HG02610 (cell line): ENCODE results near the gene TBC1D17.

ENCODE experiments used
- ATAC-seq: cut with Tn5 transposase; IDR thresholded peaks from one replicate; pipeline ENCODE4 v1.9.1; 2021; ENCODE audit warnings: mild to moderate bottlenecking, moderate library complexity; ENCODE audit not compliant: unreplicated experiment

TBC1D17 gene

GRCh38 chr19:49877020-49877878, at the start of gene TBC1D17, which contains the start of gene AKT1S1:
Gene TBC1D17 (plus strand): TSS chr19:49877702. CDS start chr19:49877724, 22 bp downstream.
Gene AKT1S1 (minus strand): TSS chr19:49877355. CDS start chr19:49873295, 4,060 bp downstream.
- peak; percentile 48 for ATAC-seq

DNA sequence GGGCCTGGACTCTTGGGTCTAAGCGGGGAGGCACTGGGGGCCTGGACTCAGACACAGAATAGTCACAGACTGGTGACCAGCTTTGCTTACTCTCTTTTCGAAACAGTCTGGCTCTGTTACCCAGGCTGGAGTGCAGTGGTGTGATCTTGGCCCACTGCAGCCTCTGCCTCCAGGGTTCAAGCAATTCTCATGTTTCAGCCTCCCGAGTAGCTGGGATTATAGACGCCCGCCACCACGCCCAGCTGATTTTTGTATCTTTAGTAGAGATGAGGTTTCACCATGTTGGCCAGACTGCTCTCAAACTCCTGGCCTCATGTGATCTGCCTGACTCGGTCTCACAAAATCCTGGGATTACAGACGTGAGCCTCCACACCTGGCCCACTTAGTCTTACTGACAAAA, 48.3 kb upstream of the TBC1D17 start:
- ATAC-seq = no peak

DNA sequence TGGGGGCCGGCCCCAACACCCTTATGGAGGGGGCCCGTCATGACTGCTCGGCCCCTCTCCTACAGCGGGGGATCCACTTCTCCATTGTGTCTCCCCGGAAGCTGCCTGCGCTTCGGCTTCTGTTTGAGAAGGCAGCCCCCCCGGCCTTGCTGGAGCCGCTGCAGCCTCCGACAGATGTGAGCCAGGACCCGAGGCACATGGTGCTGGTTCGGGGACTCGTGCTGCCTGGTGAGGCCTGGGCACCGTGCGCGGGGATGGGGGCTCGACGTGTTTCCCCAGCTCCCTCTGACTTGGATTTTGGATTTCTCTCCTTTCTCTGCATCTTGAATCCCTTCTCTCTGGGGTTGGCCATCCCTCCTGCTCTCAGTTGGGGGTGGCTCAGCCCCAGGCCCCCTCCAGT, 47.8 kb upstream of the TBC1D17 start:
- ATAC-seq = no peak

DNA sequence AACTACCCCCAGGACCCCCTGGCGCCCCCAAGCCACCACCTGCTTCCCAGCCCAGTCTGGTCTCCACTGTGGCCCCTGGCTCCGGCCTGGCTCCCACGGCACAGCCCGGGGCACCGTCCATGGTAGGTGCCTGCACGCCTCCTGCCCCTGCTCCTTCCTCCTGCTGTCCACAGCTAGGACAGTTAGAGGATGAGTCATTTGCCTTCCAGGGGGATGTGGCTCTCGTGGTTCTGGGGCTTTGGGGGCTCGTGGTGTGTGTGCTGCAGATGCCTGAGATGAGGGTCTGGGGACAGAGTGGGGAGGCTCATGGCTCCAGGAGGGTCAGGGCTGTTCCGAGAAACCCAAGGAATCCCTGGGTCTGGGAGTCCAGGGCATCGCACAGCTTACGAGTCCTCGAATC, 46.7 kb upstream of the TBC1D17 start:
- no peak for ATAC-seq

DNA sequence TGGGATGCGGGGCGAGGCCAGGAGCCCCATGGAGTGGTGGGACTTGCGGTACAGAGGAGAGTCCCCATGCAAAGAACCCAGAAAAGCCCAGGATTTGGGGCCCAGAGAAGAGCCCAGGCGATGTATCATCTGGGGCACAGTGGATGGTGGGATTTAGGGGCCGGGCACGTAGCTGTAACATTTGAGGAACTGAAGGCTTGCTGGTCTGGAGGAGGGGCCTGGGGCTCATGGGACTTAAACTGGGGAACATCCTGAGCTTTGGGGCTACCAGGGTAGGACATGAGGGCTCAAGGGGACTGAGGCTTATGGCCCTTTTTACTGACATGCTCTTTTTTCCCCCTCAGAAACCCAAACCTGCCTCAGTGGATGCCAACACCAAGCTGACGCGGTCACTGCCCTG, 45.9 kb upstream of the TBC1D17 start:
- no peak for ATAC-seq

- ATAC-seq = no peak
Measured at GRCh38 chr19:49832556-49832955, 44.9 kb upstream of the TBC1D17 start.

GRCh38 chr19:49833599-49833998, 43.9 kb upstream of the TBC1D17 start:
- no peak for ATAC-seq

GRCh38 chr19:49835562-49835961, 41.9 kb upstream of the TBC1D17 start:
- ATAC-seq = no peak

- ATAC-seq = no peak
Measured at GRCh38 chr19:49836176-49837008, 41.1 kb upstream of the TBC1D17 start.

DNA sequence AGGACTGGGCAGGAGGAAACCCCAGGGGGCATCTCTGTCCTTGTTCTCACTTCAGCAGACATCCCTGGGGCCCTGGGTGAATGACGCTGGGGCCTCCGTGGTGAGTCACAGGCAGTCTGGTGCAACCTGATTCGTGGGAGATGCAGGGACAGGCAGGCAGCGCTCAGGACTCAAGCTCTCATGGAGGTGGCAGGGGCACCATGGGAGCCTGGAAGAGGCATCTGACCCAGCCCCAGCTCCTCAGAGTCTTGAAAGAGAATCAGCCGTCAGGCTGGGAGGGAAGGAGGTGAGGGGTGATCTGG, 40.5 kb upstream of the TBC1D17 start:
- ATAC-seq = no peak

- no peak for ATAC-seq
Measured at GRCh38 chr19:49837425-49837824, 40.1 kb upstream of the TBC1D17 start.

DNA sequence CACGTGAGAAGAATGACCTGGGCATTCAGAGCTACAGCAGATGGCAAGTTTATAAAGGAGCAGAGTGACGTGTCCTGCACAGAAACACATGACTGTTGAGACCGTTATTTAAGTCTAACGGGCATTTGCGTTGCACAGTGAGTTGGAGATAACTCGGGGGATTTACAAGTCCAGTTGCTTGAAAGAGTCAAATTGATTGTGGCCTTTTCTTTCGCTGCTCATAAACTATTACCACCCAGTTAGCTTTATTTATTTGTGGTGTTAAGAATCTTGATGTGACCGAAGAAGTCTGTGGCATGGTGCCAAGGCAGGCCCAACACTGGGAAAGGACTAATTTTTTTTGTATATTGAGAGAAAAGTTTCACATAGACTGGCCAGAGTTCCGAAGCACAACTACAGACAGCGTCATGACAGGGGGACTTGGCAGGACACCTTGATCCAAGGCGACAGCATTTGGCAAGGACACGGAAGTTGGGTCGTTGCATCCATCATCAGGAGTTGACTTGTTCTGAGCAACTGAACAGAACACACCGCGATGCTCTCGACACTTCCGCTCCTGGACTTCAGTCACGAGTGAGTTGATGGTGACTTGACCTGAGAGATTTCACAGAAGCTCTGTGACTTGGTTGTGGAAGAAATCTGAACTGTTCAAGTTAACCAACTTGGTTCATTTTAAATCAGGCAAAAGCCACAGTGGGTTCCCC, 38.5 kb upstream of the TBC1D17 start:
- ATAC-seq = no peak

GRCh38 chr19:49839713-49840112, 37.8 kb upstream of the TBC1D17 start:
- ATAC-seq = no peak

DNA sequence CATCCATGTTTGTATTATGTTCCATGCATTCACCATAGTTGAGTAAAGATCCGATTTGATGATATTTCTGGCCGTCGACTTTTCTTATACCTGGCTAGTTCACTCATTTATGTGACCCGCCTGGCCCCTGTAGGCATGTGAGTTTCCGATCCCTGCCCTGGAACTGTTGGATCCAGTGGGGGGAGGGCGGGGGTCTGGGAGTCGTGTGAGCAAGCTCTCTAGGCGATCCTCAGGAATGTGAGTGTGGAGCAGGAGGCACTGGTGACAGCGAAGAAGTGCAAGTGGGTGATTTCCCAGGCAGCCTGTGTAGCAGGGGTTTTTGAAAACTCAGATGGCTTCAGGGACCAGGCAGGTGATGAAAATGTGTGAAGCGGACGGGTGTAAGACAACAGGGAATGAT, 37.2 kb upstream of the TBC1D17 start:
- ATAC-seq = no peak

DNA sequence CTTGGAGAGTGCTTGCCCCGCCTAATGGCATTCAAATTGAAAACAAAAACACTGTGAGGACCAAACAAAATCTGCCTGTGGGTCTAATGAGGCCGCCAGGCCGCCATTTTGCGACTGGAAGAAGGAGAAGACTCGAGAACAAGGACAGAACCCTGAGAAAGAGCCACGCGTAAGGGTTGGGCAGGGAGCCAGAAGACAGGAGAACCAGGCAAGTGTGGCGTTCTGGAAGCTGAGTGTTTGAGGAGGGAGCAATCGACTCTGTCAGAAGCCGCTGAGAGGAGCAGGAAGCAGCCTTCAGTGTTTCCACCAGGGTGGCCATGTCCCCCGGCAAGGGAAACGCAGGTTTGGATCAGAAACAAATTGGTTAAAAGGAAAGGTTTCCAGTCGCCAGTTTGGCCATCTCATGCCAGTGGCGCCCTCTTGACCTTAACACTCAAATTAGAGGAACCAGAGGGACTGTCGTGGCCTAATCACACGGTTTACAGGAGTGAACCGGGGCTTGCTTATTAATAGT, 36.7 kb upstream of the TBC1D17 start:
- no peak for ATAC-seq

- no peak for ATAC-seq
Measured at GRCh38 chr19:49843265-49843664, 34.2 kb upstream of the TBC1D17 start.

DNA sequence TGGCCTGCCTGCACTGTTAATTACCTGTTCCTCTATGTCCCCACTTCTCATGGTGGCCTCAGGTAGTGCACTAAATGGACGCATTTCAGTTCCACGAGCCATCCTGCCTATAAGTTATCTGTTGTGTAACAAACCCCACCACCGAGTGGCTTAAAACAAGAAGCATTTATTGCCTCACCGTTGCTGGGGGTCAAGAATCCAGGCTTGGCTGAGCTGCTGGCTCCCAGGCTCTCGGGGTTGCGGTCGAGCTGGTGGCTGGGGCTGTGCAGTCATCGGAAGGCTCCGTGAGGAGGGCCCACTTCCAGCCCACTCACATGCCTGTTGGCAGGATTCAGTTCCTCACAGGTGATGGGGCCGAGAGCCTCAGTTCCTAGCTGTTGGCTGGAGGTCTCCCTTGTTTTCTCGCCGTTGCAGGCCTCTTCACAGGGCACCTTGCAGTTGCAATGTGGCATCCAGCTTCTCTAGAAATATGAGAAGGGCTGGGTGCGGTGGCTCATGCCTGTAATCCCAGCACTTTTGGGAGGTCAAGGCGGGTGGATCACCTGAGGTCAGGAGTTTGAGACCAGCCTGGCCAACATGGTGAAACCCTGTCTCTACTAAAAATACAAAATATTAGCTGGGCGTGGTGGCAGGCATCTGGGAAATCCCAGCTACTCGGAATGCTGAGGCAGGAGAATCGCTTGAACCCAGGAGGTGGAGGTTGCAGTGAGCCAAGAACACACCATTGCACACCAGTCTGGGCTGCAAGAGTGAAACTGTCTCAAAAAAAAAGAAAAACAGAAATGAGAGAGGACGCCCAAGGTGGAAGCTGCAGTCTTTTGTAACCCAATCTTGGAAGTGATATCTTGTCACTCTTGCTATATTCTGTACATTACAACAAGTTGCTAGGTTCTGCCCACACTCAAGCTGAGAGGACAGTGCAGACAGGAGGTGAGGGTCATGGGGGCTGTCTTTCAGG, 33.1 kb upstream of the TBC1D17 start:
- no peak for ATAC-seq

- no peak for ATAC-seq
Measured at GRCh38 chr19:49845414-49845813, 32.1 kb upstream of the TBC1D17 start.

DNA sequence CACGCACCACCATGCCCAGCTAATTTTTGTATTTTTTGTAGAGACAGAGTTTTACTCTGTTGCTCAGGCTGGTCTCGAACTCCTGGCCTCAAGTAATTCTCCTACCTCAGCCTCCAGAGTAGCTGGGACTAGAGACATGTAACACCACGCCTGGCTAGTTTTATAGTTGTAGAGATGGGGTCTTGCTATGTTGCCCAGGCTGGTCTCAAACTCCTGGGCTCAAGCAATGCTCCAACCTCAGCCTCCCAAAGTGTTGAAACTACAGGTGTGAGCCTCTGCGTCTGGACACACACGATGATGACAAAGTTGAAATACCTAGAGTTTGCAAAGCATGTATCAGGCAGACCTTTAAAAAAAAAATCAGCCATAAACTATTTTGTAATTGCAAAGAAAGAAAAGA, 31.1 kb upstream of the TBC1D17 start:
- ATAC-seq = no peak
